Vagina (tissue), 2 donors: ENCODE results near the gene MACROD2. TPM values are rescaled to one million over a fixed set of nuclear protein-coding genes. Genes with fewer than 3 reads are reported as not detected.
"Not testable (repeated sequence)": the region's sequence is repeated elsewhere in the genome, so short reads cannot be mapped to it uniquely, and the experiment has no call there.

Experiments
- DNase-seq, 2 donors: peaks; one replicate each; pipeline ENCODE4 v3.0.0-alpha.2; 2017; ENCODE audit errors: extremely low spot score in 2 of 2
- H3K27ac ChIP-seq: fragments of 200-600 bp; sonication (generic); one replicate; pipeline ENCODE4 v1.5.1; 2019
- H3K27me3 ChIP-seq: fragments of 200-600 bp; sonication (generic); one replicate; pipeline ENCODE4 v1.5.1; 2019
- H3K36me3 ChIP-seq, 2 donors: fragments of 200-600 bp; sonication (generic); one replicate each; pipeline ENCODE4 v1.5.1; 2017 to 2019
- H3K4me1 ChIP-seq: fragments of 200-600 bp; sonication (generic); one replicate; pipeline ENCODE4 v1.5.1; 2019
- H3K4me3 ChIP-seq, 2 donors: fragments of 200-600 bp; sonication (generic); 1 replicate in 1 of 2; 2 replicates in 1 of 2; pipeline ENCODE4 v1.5.1; 2016 to 2019
- H3K9me3 ChIP-seq: fragments of 200-600 bp; sonication (generic); one replicate; pipeline ENCODE4 v1.5.1; 2019
- POLR2A ChIP-seq, 2 donors: fragments of 450-650 bp; IDR thresholded peaks; one replicate each; pipeline ENCODE4 v1.6.1; 2017; ENCODE audit warnings: antibody characterized with exemption in 2 of 2, mild to moderate bottlenecking in 2 of 2, moderate library complexity in 2 of 2
- POLR2AphosphoS5 ChIP-seq, 2 donors: sonication (generic); formaldehyde crosslinking; IDR thresholded peaks; one replicate each; pipeline ENCODE4 v1.9.0; 2017; ENCODE audit warnings: antibody characterized with exemption in 2 of 2, mild to moderate bottlenecking in 2 of 2, low read depth in 1 of 2; ENCODE audit not compliant: insufficient read depth in 1 of 2
- intact Hi-C: fragments of 100-400 bp; cut with DNase I; formaldehyde crosslinking; loops from one replicate; pipeline ENCODE4 v1.15.1; 2023
- total RNA-seq: library from RNA; depleted of rRNA; stranded (reverse); fragments of >200 nt; gene quantifications from one replicate; pipeline ENCODE4 v1.2.3, GENCODE V29; 2016
- TF ChIP-seq, protein P1 (sequence below), 3 experiments: fragments of 450-650 bp in 2 of 3; fragments of 200-600 bp in 1 of 3; sonication (generic) in 1 of 3; IDR thresholded peaks; one replicate each; pipeline ENCODE4 v1.5.1; 2017 to 2019; ENCODE audit warnings: antibody characterized with exemption in 3 of 3, mild to moderate bottlenecking in 2 of 3, moderate library complexity in 2 of 3

MACROD2 gene
- total RNA-seq, 1 donor from 2014 or later: 12.5 TPM

GRCh38 chr20:15977026-15977425, 1981.7 kb downstream of the MACROD2 start:
- Histone ChIP-seq H3K4me1 (no peaks in the 10 kb centered on the region), H3K27ac (no peak overlapping the region), H3K9me3 (no peaks in the 10 kb centered on the region), H3K4me3 (no peak overlapping the region), H3K27me3 (no peaks in the 10 kb centered on the region), H3K36me3 (no peaks in the 10 kb centered on the region)
- DNase-seq: no peak
- intact Hi-C loops: no loop called here
- no peak for TF ChIP-seq POLR2A (IDR thresholded peaks at IDR 0.05)
- TF ChIP-seq, protein P1, sequence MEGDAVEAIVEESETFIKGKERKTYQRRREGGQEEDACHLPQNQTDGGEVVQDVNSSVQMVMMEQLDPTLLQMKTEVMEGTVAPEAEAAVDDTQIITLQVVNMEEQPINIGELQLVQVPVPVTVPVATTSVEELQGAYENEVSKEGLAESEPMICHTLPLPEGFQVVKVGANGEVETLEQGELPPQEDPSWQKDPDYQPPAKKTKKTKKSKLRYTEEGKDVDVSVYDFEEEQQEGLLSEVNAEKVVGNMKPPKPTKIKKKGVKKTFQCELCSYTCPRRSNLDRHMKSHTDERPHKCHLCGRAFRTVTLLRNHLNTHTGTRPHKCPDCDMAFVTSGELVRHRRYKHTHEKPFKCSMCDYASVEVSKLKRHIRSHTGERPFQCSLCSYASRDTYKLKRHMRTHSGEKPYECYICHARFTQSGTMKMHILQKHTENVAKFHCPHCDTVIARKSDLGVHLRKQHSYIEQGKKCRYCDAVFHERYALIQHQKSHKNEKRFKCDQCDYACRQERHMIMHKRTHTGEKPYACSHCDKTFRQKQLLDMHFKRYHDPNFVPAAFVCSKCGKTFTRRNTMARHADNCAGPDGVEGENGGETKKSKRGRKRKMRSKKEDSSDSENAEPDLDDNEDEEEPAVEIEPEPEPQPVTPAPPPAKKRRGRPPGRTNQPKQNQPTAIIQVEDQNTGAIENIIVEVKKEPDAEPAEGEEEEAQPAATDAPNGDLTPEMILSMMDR (IDR thresholded peaks at IDR 0.05): no peak
- TF ChIP-seq POLR2AphosphoS5 (IDR thresholded peaks at IDR 0.05; ENCODE audit: insufficient read depth in 1 of 2, low read depth in 1 of 2): no peak

DNA sequence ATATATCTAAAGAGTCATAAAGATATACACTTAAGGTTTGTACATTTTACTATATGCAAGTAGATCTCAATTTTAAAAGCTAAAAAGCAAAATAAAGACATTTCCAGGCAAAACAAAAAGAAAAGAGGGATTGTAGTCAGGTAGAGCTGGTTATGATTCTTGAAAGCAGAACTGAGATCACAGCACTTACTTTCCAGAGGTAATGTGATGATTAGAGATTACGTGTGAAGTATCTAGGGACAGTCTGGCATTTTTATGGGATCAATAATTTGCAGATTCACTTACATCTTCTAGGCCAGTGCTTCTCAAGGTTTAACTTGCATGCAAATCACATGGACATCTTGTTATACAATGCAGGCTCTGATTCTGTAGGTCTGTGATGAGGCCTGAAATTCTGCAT, 1982.4 kb downstream of the MACROD2 start:
- intact Hi-C loops: no loop called here
- Histone ChIP-seq H3K9me3 (no peaks in the 10 kb centered on the region), H3K4me3 (no peak overlapping the region), H3K4me1 (no peaks in the 10 kb centered on the region), H3K36me3 (no peaks in the 10 kb centered on the region), H3K27me3 (no peaks in the 10 kb centered on the region), H3K27ac (no peak overlapping the region)
- TF ChIP-seq POLR2A (IDR thresholded peaks at IDR 0.05) (no peak), POLR2AphosphoS5 (IDR thresholded peaks at IDR 0.05; ENCODE audit: insufficient read depth in 1 of 2, low read depth in 1 of 2) (no peak)
- TF ChIP-seq, protein P1 (IDR thresholded peaks at IDR 0.05): no peak
- DNase-seq: no peak

- H3K4me3 ChIP-seq, H3K9me3 ChIP-seq, intact Hi-C loops, H3K27ac ChIP-seq, H3K36me3 ChIP-seq, H3K27me3 ChIP-seq, DNase-seq, H3K4me1 ChIP-seq: not testable (repeated sequence)
Measured at GRCh38 chr20:15985494-15986368, 1990.4 kb downstream of the MACROD2 start.

DNA sequence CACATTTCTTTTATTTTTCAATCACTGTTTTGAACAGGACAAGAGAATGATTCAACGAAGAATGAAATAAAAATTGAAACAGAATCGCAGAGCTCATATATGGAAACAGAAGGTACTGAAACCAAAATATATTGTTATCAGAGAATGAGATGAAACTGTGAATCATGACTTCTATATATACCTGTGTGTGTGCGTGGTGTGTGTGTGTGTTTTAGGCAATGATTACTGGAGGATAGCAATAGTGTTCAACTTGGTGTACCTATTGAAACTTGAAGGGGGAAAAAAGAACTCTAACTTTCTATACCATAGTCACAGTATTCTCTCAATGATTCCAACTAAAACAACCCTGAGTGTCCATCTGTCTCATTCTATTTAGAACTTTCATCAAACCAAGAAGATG, 1991.4 kb downstream of the MACROD2 start:
- Histone ChIP-seq H3K9me3 (no peaks in the 10 kb centered on the region), H3K27ac (no peak overlapping the region), H3K27me3 (no peaks in the 10 kb centered on the region), H3K4me1 (no peaks in the 10 kb centered on the region), H3K36me3 (no peaks in the 10 kb centered on the region), H3K4me3 (no peak overlapping the region)
- no peak for DNase-seq
- intact Hi-C loops: no loop called here
- TF ChIP-seq POLR2AphosphoS5 (IDR thresholded peaks at IDR 0.05; ENCODE audit: insufficient read depth in 1 of 2, low read depth in 1 of 2): no peak
- TF ChIP-seq, protein P1 (IDR thresholded peaks at IDR 0.05): no peak
- no peak for TF ChIP-seq POLR2A (IDR thresholded peaks at IDR 0.05)

GRCh38 chr20:15991279-15991678, 1996.0 kb downstream of the MACROD2 start:
- H3K27ac ChIP-seq: no peak overlapping the region
- no peaks in the 10 kb centered on the region for H3K9me3 ChIP-seq
- H3K36me3 ChIP-seq: no peaks in the 10 kb centered on the region
- H3K4me3 ChIP-seq: no peak overlapping the region
- TF ChIP-seq POLR2AphosphoS5 (IDR thresholded peaks at IDR 0.05; ENCODE audit: insufficient read depth in 1 of 2, low read depth in 1 of 2) (no peak), POLR2A (IDR thresholded peaks at IDR 0.05) (no peak)
- TF ChIP-seq, protein P1 (IDR thresholded peaks at IDR 0.05): no peak
- no peaks in the 10 kb centered on the region for H3K4me1 ChIP-seq
- no peak for DNase-seq
- H3K27me3 ChIP-seq: no peaks in the 10 kb centered on the region
- intact Hi-C loops: no loop called here
